H7 (cell line): Measurements from ENCODE around the gene INVS. TPM values are rescaled to one million over a fixed set of nuclear protein-coding genes. Genes with fewer than 3 reads are reported as not detected.
"Not testable (repeated sequence)": the region's sequence is repeated elsewhere in the genome, so short reads cannot be mapped to it uniquely, and the experiment has no call there.

Source experiments
- DNase-seq: peaks from one replicate; pipeline ENCODE4 v3.0.0; 2012
- H3K27me3 ChIP-seq: 2 replicates; pipeline ENCODE4 v1.6.0; 2011; ENCODE audit warnings: mild to moderate bottlenecking, low read length; ENCODE audit not compliant: control insufficient read depth, insufficient read depth
- H3K36me3 ChIP-seq: replicated peaks from 2 replicates; pipeline ENCODE4 v1.5.1; 2011; ENCODE audit warnings: low read length; ENCODE audit not compliant: control insufficient read depth, insufficient read depth
- H3K4me3 ChIP-seq: 2 replicates; pipeline ENCODE4 v1.5.1; 2011; ENCODE audit warnings: low read depth, mild to moderate bottlenecking, control low read depth, low read length, moderate library complexity; ENCODE audit not compliant: insufficient read depth
- total RNA-seq: library from RNA; depleted of rRNA; stranded (reverse); fragments of >200 nt; shearing (Covaris generic); gene quantifications from 2 replicates; pipeline ENCODE4 v1.2.3, GENCODE V29; 2014

The INVS gene
- total RNA-seq, 1 experiment from 2014 or later: 9.4 TPM

GRCh38 chr9:100092066-100092465 is 7.0 kb upstream of the INVS start:
- Histone ChIP-seq H3K36me3 (no peaks in the 10 kb centered on the region), H3K4me3 (no peak overlapping the region), H3K27me3 (no peaks in the 10 kb centered on the region)
- DNase-seq: no peak

- not testable (repeated sequence) for H3K36me3 ChIP-seq, H3K4me3 ChIP-seq, H3K27me3 ChIP-seq, DNase-seq
Observed at GRCh38 chr9:100094411-100094810, 4.6 kb upstream of the INVS start.

GRCh38 chr9:100096378-100096916 is 2.6 kb upstream of the INVS start:
- no peak for DNase-seq
- Histone ChIP-seq H3K4me3 (no peak overlapping the region), H3K27me3 (no peaks in the 10 kb centered on the region), H3K36me3 (no peaks in the 10 kb centered on the region)

GRCh38 chr9:100098046-100098886 is 777 bp upstream of the INVS start:
- no peaks in the 10 kb centered on the region for H3K36me3 ChIP-seq
- DNase-seq: peak; percentile 44
- H3K27me3 ChIP-seq: no peaks in the 10 kb centered on the region
- H3K4me3 ChIP-seq: peak overlapping the region; percentile 75

GRCh38 chr9:100099722-100100042 is 639 bp downstream of the INVS start:
- peak overlapping the region; percentile 75 for H3K4me3 ChIP-seq
- no peaks in the 10 kb centered on the region for H3K36me3 ChIP-seq
- H3K27me3 ChIP-seq: no peaks in the 10 kb centered on the region
- no peak for DNase-seq

- DNase-seq: no peak
- no peak overlapping the region for H3K4me3 ChIP-seq
- H3K27me3 ChIP-seq: no peaks in the 10 kb centered on the region
- H3K36me3 ChIP-seq: no peaks in the 10 kb centered on the region
Observed at GRCh38 chr9:100100146-100100667, 1.2 kb downstream of the INVS start.

GRCh38 chr9:100101608-100102007 is 2.6 kb downstream of the INVS start:
- Histone ChIP-seq H3K36me3 (no peaks in the 10 kb centered on the region; the same call in none of the 2 replicates), H3K4me3 (no peak overlapping the region), H3K27me3 (no peaks in the 10 kb centered on the region)
- no peak for DNase-seq

GRCh38 chr9:100104314-100104713 is 5.3 kb downstream of the INVS start:
- H3K36me3 ChIP-seq: peaks cover 1% of the 10 kb centered on the region
- H3K27me3 ChIP-seq: no peaks in the 10 kb centered on the region
- no peak overlapping the region for H3K4me3 ChIP-seq
- DNase-seq: no peak

- Histone ChIP-seq H3K4me3 (no peak overlapping the region), H3K27me3 (no peaks in the 10 kb centered on the region), H3K36me3 (peaks cover 1% of the 10 kb centered on the region)
- no peak for DNase-seq
Observed at GRCh38 chr9:100105861-100106260, 6.8 kb downstream of the INVS start.

- H3K4me3 ChIP-seq: no peak overlapping the region
- H3K27me3 ChIP-seq: no peaks in the 10 kb centered on the region
- DNase-seq: no peak
- peaks cover 1% of the 10 kb centered on the region for H3K36me3 ChIP-seq
Observed at GRCh38 chr9:100106616-100107015, 7.6 kb downstream of the INVS start.

- H3K36me3 ChIP-seq: peaks cover 1% of the 10 kb centered on the region
Observed at GRCh38 chr9:100108559-100108958, 9.5 kb downstream of the INVS start.

GRCh38 chr9:100111235-100111634 is 12.2 kb downstream of the INVS start:
- H3K4me3 ChIP-seq: no peak overlapping the region
- no peak for DNase-seq
- H3K36me3 ChIP-seq: peaks cover 1% of the 10 kb centered on the region
- no peaks in the 10 kb centered on the region for H3K27me3 ChIP-seq

More at GRCh38 chr9:100108559-100108958, 9.5 kb downstream of the INVS start:
- DNase-seq: no peak
- H3K4me3 ChIP-seq: no peak overlapping the region
- H3K27me3 ChIP-seq: no peaks in the 10 kb centered on the region

GRCh38 chr9:100112677-100113336 is 13.8 kb downstream of the INVS start:
- DNase-seq: peak; percentile 3
- Histone ChIP-seq H3K36me3 (no peaks in the 10 kb centered on the region), H3K27me3 (no peaks in the 10 kb centered on the region), H3K4me3 (no peak overlapping the region)

GRCh38 chr9:100117316-100117715 is 18.3 kb downstream of the INVS start:
- H3K36me3 ChIP-seq: no peaks in the 10 kb centered on the region
- DNase-seq: peak; percentile 19

GRCh38 chr9:100120286-100120685 is 21.2 kb downstream of the INVS start:
- no peak for DNase-seq

More at GRCh38 chr9:100117316-100117715, 18.3 kb downstream of the INVS start:
- H3K27me3 ChIP-seq: no peaks in the 10 kb centered on the region
- no peak overlapping the region for H3K4me3 ChIP-seq

More at GRCh38 chr9:100120286-100120685, 21.2 kb downstream of the INVS start:
- H3K27me3 ChIP-seq: no peaks in the 10 kb centered on the region
- H3K4me3 ChIP-seq: no peak overlapping the region
- no peaks in the 10 kb centered on the region for H3K36me3 ChIP-seq
